Endodermal cell (in vitro differentiated cells): ENCODE data around the gene TMEM185A. TPM values are rescaled to one million over a fixed set of nuclear protein-coding genes. Genes with fewer than 3 reads are reported as not detected.
A peak's percentile ranks its signal among the peaks of the same experiment; 100 is the strongest.
"Not testable (repeated sequence)": the region's sequence is repeated elsewhere in the genome, so short reads cannot be mapped to it uniquely, and the experiment has no call there.

Experiments used
- DNase-seq: peaks from one replicate; pipeline ENCODE4 v3.0.0-alpha.2; 2017
- H3K27ac ChIP-seq: 2 replicates; pipeline ENCODE4 v1.5.1; 2013; ENCODE audit warnings: mild to moderate bottlenecking, low read depth, low read length, moderate library complexity
- H3K27me3 ChIP-seq: 2 replicates; pipeline ENCODE4 v1.6.1; 2013; ENCODE audit warnings: mild to moderate bottlenecking, low read length, moderate library complexity; ENCODE audit not compliant: insufficient read depth, control insufficient read depth, poor library complexity, severe bottlenecking
- H3K36me3 ChIP-seq: 2 replicates; pipeline ENCODE4 v1.7.0; 2013; ENCODE audit warnings: mild to moderate bottlenecking, low read length, moderate library complexity; ENCODE audit not compliant: control insufficient read depth, insufficient read depth
- H3K4me1 ChIP-seq: one replicate; pipeline ENCODE4 v1.7.0; 2013; ENCODE audit warnings: low read length; ENCODE audit not compliant: control insufficient read depth, insufficient read depth
- H3K4me3 ChIP-seq: 2 replicates; pipeline ENCODE4 v1.5.1; 2013; ENCODE audit warnings: mild to moderate bottlenecking, low read length, moderate library complexity
- H3K9ac ChIP-seq: 2 replicates; pipeline ENCODE4 v1.6.1; 2013; ENCODE audit warnings: mild to moderate bottlenecking, low read length, moderate library complexity; ENCODE audit not compliant: poor library complexity, severe bottlenecking; ENCODE audit errors: extremely low read depth
- H3K9me3 ChIP-seq: 2 replicates; pipeline ENCODE4 v1.6.1; 2013; ENCODE audit warnings: mild to moderate bottlenecking, low read length, moderate library complexity; ENCODE audit not compliant: control insufficient read depth
- H3K27ac Mint-ChIP-seq: 2 replicates; pipeline ENCODE4 v1.8.0; 2020; ENCODE audit warnings: mixed read lengths
- H3K27me3 Mint-ChIP-seq: 2 replicates; pipeline ENCODE4 v1.8.0; 2021; ENCODE audit warnings: mild to moderate bottlenecking, mixed read lengths; ENCODE audit not compliant: insufficient read depth
- H3K36me3 Mint-ChIP-seq: 2 replicates; pipeline ENCODE4 v1.8.0; 2020; ENCODE audit warnings: low read depth, mixed read lengths
- H3K4me1 Mint-ChIP-seq: 2 replicates; pipeline ENCODE4 v1.8.0; 2020; ENCODE audit warnings: mixed read lengths
- H3K4me3 Mint-ChIP-seq: 2 replicates; pipeline ENCODE4 v1.8.0; 2020; ENCODE audit warnings: mild to moderate bottlenecking, moderate library complexity, mixed read lengths
- H3K9me3 Mint-ChIP-seq: 2 replicates; pipeline ENCODE4 v1.8.0; 2020; ENCODE audit warnings: mild to moderate bottlenecking, mixed read lengths
- WGBS, 2 experiments: methylation state at CpG; one replicate each; pipeline versions ENCODE4 v1.1.5 to v1.1.7; 2013; ENCODE audit warnings: missing lambda C conversion rate in 2 of 2, mixed read lengths in 1 of 2; ENCODE audit not compliant: insufficient coverage in 1 of 2, insufficient read length in 1 of 2; 5-methylcytosine and 5-hydroxymethylcytosine counted together
- total RNA-seq, 2 donors: library from RNA; stranded (reverse); fragmentation: NEBNext Ultra II Directional in 1 of 2; extraction: Animal tissue kit (Norgen Biotek cat#: 25700) in 1 of 2; gene quantifications; 2 replicates in 1 of 2; 3 replicates in 1 of 2; pipeline ENCODE4 v1.2.1, GENCODE V29; 2021
- TF ChIP-seq, protein P1 (sequence below): fragments of 200-600 bp; sonication (generic); conservative IDR thresholded peaks from 2 replicates; pipeline ENCODE4 v1.5.0; 2021; ENCODE audit warnings: antibody characterized with exemption, mild to moderate bottlenecking

Gene TMEM185A
- total RNA-seq, 2 donors from 2014 or later: 60.1 to 66.3 TPM

- Histone ChIP-seq H3K9ac (no peak overlapping the region), H3K4me3 (peak overlapping the region; percentile 60), H3K27ac (no peak overlapping the region), H3K9me3 (no peaks in the 10 kb centered on the region), H3K4me1 (peaks cover 2% of the 10 kb centered on the region), H3K36me3 (peaks cover 47% of the 10 kb centered on the region), H3K27me3 (no peaks in the 10 kb centered on the region)
- Mint-ChIP-seq H3K4me3 (no peak overlapping the region), H3K27ac (no peak overlapping the region), H3K4me1 (peaks cover 2% of the 10 kb centered on the region), H3K36me3 (peaks cover 24% of the 10 kb centered on the region), H3K9me3 (peaks cover 55% of the 10 kb centered on the region), H3K27me3 (no peaks in the 10 kb centered on the region)
- WGBS, 2 experiments: no CpG with 5 or more reads among the region's 1 CpG
- TF ChIP-seq, protein P1, sequence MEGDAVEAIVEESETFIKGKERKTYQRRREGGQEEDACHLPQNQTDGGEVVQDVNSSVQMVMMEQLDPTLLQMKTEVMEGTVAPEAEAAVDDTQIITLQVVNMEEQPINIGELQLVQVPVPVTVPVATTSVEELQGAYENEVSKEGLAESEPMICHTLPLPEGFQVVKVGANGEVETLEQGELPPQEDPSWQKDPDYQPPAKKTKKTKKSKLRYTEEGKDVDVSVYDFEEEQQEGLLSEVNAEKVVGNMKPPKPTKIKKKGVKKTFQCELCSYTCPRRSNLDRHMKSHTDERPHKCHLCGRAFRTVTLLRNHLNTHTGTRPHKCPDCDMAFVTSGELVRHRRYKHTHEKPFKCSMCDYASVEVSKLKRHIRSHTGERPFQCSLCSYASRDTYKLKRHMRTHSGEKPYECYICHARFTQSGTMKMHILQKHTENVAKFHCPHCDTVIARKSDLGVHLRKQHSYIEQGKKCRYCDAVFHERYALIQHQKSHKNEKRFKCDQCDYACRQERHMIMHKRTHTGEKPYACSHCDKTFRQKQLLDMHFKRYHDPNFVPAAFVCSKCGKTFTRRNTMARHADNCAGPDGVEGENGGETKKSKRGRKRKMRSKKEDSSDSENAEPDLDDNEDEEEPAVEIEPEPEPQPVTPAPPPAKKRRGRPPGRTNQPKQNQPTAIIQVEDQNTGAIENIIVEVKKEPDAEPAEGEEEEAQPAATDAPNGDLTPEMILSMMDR: no peak
- no peak for DNase-seq
These were observed 19.9 kb downstream of the TMEM185A start for GRCh38 chrX:149611623-149612175.

DNA sequence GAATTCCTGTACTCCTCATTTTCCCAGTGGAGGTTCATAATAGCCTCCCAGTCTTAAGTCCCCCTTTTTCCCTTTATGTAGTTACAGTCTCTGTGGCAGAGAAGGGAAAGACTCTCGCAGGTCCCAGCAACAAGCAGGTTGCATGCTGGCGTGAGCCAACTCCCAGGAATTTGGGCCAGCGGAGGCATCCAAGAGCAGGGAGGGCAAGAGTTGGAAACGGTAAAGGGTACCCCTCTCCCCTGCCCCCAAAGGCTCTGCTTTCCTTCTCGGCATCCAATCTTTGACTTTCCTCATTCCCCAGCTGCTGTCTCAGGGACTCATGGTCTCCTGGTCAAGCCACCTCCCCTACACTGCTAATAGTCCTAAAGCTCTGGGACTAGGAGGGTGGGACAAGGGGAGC is 21.1 kb downstream of the TMEM185A start:
- H3K36me3 Mint-ChIP-seq: peaks cover 32% of the 10 kb centered on the region
- peak; percentile 58 for DNase-seq
- no peak overlapping the region for H3K27ac Mint-ChIP-seq
- H3K9me3 Mint-ChIP-seq: peaks cover 63% of the 10 kb centered on the region
- Histone ChIP-seq H3K27me3 (no peaks in the 10 kb centered on the region), H3K27ac (no peak overlapping the region), H3K4me3 (no peak overlapping the region), H3K9me3 (no peaks in the 10 kb centered on the region), H3K9ac (no peak overlapping the region), H3K4me1 (no peaks in the 10 kb centered on the region), H3K36me3 (peaks cover 56% of the 10 kb centered on the region)
- TF ChIP-seq, protein P1: no peak
- no peaks in the 10 kb centered on the region for H3K27me3 Mint-ChIP-seq
- H3K4me1 Mint-ChIP-seq: peaks cover 2% of the 10 kb centered on the region
- WGBS, 2 experiments: 97% methylated on average over 5 of the region's 5 CpGs; no CpG with 5 or more reads in 1 of the 2 experiments
- H3K4me3 Mint-ChIP-seq: no peak overlapping the region

DNA sequence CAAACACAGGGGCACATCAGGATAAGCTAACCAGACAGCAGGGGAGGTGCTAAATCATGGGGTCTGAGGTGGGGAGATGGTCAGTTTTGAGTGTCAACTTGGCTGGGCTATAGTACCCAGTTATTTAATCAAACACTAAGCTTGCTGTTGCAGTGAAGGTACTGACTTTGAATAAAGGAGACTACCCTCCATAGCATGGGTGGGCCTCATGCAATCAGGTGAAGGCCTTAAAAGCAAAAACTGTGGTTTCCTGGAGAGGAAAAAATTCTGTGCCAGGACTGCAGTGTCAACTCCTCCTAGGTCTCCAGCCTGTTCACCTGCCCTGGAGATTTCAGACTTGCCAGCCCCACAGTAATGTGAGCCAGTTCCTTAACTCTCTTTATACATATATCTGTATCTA is 23.9 kb downstream of the TMEM185A start:
- Mint-ChIP-seq H3K27ac (no peak overlapping the region), H3K4me3 (no peak overlapping the region), H3K36me3 (peaks cover 40% of the 10 kb centered on the region), H3K9me3 (peaks cover 51% of the 10 kb centered on the region), H3K27me3 (no peaks in the 10 kb centered on the region), H3K4me1 (no peaks in the 10 kb centered on the region)
- Histone ChIP-seq H3K27me3 (no peaks in the 10 kb centered on the region), H3K4me1 (no peaks in the 10 kb centered on the region), H3K27ac (no peak overlapping the region), H3K9me3 (no peaks in the 10 kb centered on the region), H3K4me3 (no peak overlapping the region), H3K9ac (no peak overlapping the region), H3K36me3 (peaks cover 75% of the 10 kb centered on the region)
- no peak for DNase-seq
- TF ChIP-seq, protein P1: no peak

DNA sequence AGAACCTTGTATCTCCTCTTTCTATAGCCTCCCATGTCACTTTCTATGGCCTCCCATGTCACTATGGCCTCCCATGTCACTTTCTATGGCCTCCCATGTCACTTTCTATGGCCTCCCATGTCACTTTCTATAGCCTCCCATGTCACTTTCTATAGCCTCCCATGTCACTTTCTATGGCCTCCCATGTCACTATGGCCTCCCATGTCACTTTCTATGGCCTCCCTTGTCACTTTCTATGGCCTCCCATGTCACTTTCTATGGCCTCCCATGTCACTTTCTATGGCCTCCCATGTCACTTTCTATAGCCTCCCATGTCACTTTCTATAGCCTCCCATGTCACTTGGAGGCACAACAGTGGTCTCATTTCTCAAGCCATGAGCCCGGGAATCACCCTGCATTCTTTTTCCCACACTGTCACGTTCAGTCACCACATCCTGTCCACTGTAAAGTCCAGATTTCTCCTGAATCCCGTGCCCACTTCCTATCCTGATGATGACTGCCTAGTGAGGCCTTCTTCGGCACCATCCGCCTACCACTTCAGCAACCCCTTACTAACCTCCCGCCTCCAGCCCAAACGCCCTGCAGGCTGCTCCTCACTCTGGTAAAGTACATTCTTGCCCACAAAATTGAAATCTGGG is 26.2 kb downstream of the TMEM185A start:
- H3K4me1 ChIP-seq, H3K4me1 Mint-ChIP-seq, H3K4me3 ChIP-seq, H3K27me3 Mint-ChIP-seq, H3K27me3 ChIP-seq, DNase-seq, H3K27ac ChIP-seq, H3K27ac Mint-ChIP-seq, H3K9ac ChIP-seq, H3K4me3 Mint-ChIP-seq, H3K9me3 ChIP-seq: not testable (repeated sequence)
- 95 to 100% methylated on average over 1 to 7 of the region's 7 CpGs for whole genome bisulfite sequencing, 2 experiments
- peaks cover 47% of the 10 kb centered on the region for H3K9me3 Mint-ChIP-seq
- peaks cover 42% of the 10 kb centered on the region for H3K36me3 Mint-ChIP-seq
- H3K36me3 ChIP-seq: peaks cover 66% of the 10 kb centered on the region
